Mesenchymal stem cell (in vitro differentiated cells and primary cell): Measurements from ENCODE around the gene NACC1.

Source experiments
- DNase-seq: peaks from one replicate; pipeline ENCODE4 v3.0.0-alpha.2; 2013
- H2AFZ ChIP-seq: one replicate; pipeline ENCODE4 v1.6.1; 2013; ENCODE audit warnings: low read depth, mild to moderate bottlenecking, control low read depth, inconsistent platforms, low read length, moderate library complexity
- H2AK5ac ChIP-seq: 2 replicates; pipeline ENCODE4 v1.6.1; 2013; ENCODE audit warnings: low read length, moderate library complexity, mild to moderate bottlenecking, inconsistent platforms; ENCODE audit not compliant: severe bottlenecking
- H2BK120ac ChIP-seq: one replicate; pipeline ENCODE4 v1.6.1; 2013; ENCODE audit warnings: low read depth, mild to moderate bottlenecking, inconsistent platforms, low read length, moderate library complexity
- H2BK12ac ChIP-seq, 2 experiments: one replicate each; pipeline ENCODE4 v1.6.1; 2013; ENCODE audit warnings: inconsistent platforms in 2 of 2, low read length in 2 of 2, mild to moderate bottlenecking in 2 of 2, moderate library complexity in 2 of 2, control low read depth in 1 of 2
- H2BK15ac ChIP-seq: one replicate; pipeline ENCODE4 v1.6.1; 2013; ENCODE audit warnings: mild to moderate bottlenecking, low read depth, inconsistent platforms; ENCODE audit not compliant: poor library complexity, severe bottlenecking
- H2BK5ac ChIP-seq: 2 replicates; pipeline ENCODE4 v1.6.1; 2013; ENCODE audit warnings: low read depth, mild to moderate bottlenecking, low read length, control low read depth, inconsistent platforms; ENCODE audit not compliant: poor library complexity, severe bottlenecking
- H3K14ac ChIP-seq, 2 experiments: one replicate each; pipeline ENCODE4 v1.6.1; 2013; ENCODE audit warnings: inconsistent platforms in 2 of 2, low read length in 2 of 2, control low read depth in 1 of 2, mild to moderate bottlenecking in 1 of 2, moderate library complexity in 1 of 2
- H3K18ac ChIP-seq, 2 experiments: one replicate each; pipeline ENCODE4 v1.6.1; 2013; ENCODE audit warnings: inconsistent platforms in 2 of 2, low read length in 2 of 2, control low read depth in 1 of 2, low read depth in 1 of 2, mild to moderate bottlenecking in 1 of 2
- H3K23ac ChIP-seq, 2 experiments: one replicate each; pipeline ENCODE4 v1.6.1; 2013; ENCODE audit warnings: inconsistent platforms in 2 of 2, low read length in 2 of 2, mild to moderate bottlenecking in 2 of 2, moderate library complexity in 2 of 2, control low read depth in 1 of 2
- H3K27ac ChIP-seq: 2 replicates; pipeline ENCODE4 v1.5.1; 2013; ENCODE audit warnings: mild to moderate bottlenecking, moderate library complexity, low read length, control low read depth, inconsistent platforms; ENCODE audit not compliant: poor library complexity, severe bottlenecking
- H3K27me3 ChIP-seq, 2 experiments: 2 replicates each; pipeline versions ENCODE4 v1.6.1 to v1.7.0; 2013; ENCODE audit warnings: low read length in 2 of 2, mild to moderate bottlenecking in 2 of 2, moderate library complexity in 2 of 2, control low read depth in 1 of 2, inconsistent platforms in 1 of 2; ENCODE audit not compliant: control insufficient read depth in 1 of 2, insufficient read depth in 1 of 2
- H3K36me3 ChIP-seq, 2 experiments: 2 replicates each; pipeline versions ENCODE4 v1.6.1 to v1.7.0; 2013; ENCODE audit warnings: low read length in 2 of 2, control low read depth in 1 of 2, inconsistent platforms in 1 of 2, low read depth in 1 of 2, mild to moderate bottlenecking in 1 of 2; ENCODE audit not compliant: insufficient read depth in 2 of 2, control insufficient read depth in 1 of 2
- H3K4ac ChIP-seq, 2 experiments: one replicate each; pipeline ENCODE4 v1.6.1; 2013; ENCODE audit warnings: inconsistent platforms in 2 of 2, low read length in 2 of 2, mild to moderate bottlenecking in 2 of 2, moderate library complexity in 2 of 2, control low read depth in 1 of 2, low read depth in 1 of 2
- H3K4me1 ChIP-seq: 2 replicates; pipeline ENCODE4 v1.6.1; 2013; ENCODE audit warnings: low read depth, low read length, control low read depth; ENCODE audit not compliant: control insufficient read depth, insufficient read depth
- H3K4me2 ChIP-seq: 2 replicates; pipeline ENCODE4 v1.6.1; 2013; ENCODE audit warnings: low read length, mild to moderate bottlenecking, inconsistent platforms; ENCODE audit not compliant: poor library complexity, severe bottlenecking
- H3K4me3 ChIP-seq, 2 experiments: 2 replicates each; pipeline versions ENCODE4 v1.5.1 to v1.7.0; 2013; ENCODE audit warnings: low read length in 2 of 2, mild to moderate bottlenecking in 2 of 2, control low read depth in 1 of 2, low read depth in 1 of 2; ENCODE audit not compliant: insufficient read depth in 1 of 2
- H3K79me1 ChIP-seq: replicated peaks from 2 replicates; pipeline ENCODE4 v1.6.1; 2013; ENCODE audit warnings: mild to moderate bottlenecking, control low read depth, low read length, inconsistent platforms; ENCODE audit not compliant: poor library complexity, severe bottlenecking
- H3K9ac ChIP-seq: 2 replicates; pipeline ENCODE4 v1.7.0; 2013; ENCODE audit warnings: mild to moderate bottlenecking, low read length, moderate library complexity
- H3K9me3 ChIP-seq: 2 replicates; pipeline ENCODE4 v1.7.0; 2013; ENCODE audit warnings: mild to moderate bottlenecking, low read length; ENCODE audit not compliant: control insufficient read depth
- H4K8ac ChIP-seq: one replicate; pipeline ENCODE4 v1.6.1; 2013; ENCODE audit warnings: inconsistent platforms, mild to moderate bottlenecking, low read length, moderate library complexity
- H4K91ac ChIP-seq: one replicate; pipeline ENCODE4 v1.6.1; 2013; ENCODE audit warnings: mild to moderate bottlenecking, low read length, inconsistent platforms
- WGBS: methylation state at CpG from one replicate; pipeline ENCODE4 v1.1.7; 2013; ENCODE audit warnings: mixed read lengths; 5-methylcytosine and 5-hydroxymethylcytosine counted together

The NACC1 gene

GRCh38 chr19:13137290-13137794, 19.3 kb downstream of the NACC1 start:
- Histone ChIP-seq H3K27me3 (no peaks in the 10 kb centered on the region), H2AK5ac (no peak overlapping the region), H2BK15ac (no peak overlapping the region), H3K27ac (no peak overlapping the region), H3K4ac (no peak overlapping the region), H3K4me1 (peaks cover 7% of the 10 kb centered on the region), H2BK5ac (no peak overlapping the region), H3K9ac (no peak overlapping the region), H3K4me3 (no peak overlapping the region), H3K79me1 (peaks cover 40% of the 10 kb centered on the region), H2BK120ac (no peak overlapping the region), H4K91ac (no peak overlapping the region), H3K18ac (no peak overlapping the region), H3K9me3 (no peaks in the 10 kb centered on the region), H3K14ac (no peak overlapping the region), H2AFZ (no peak overlapping the region), H3K36me3 (peaks cover 49 to 73% of the 10 kb centered on the region in 2 experiments), H3K23ac (no peak overlapping the region), H2BK12ac (no peak overlapping the region), H4K8ac (no peak overlapping the region), H3K4me2 (no peak overlapping the region)
- no peak for DNase-seq
- 97% methylated on average over 28 of the region's 28 CpGs for WGBS

- Histone ChIP-seq H3K4me2 (no peak overlapping the region), H3K36me3 (peaks cover 49 to 70% of the 10 kb centered on the region in 2 experiments), H3K14ac (no peak overlapping the region), H2BK5ac (no peak overlapping the region), H3K9ac (no peak overlapping the region), H2BK15ac (no peak overlapping the region), H3K23ac (no peak overlapping the region), H3K4ac (no peak overlapping the region), H2AK5ac (no peak overlapping the region), H3K9me3 (no peaks in the 10 kb centered on the region), H2BK120ac (no peak overlapping the region), H4K91ac (peak overlapping the region; percentile 19), H4K8ac (no peak overlapping the region), H3K4me1 (peaks cover 5% of the 10 kb centered on the region), H3K27ac (no peak overlapping the region), H2BK12ac (no peak overlapping the region), H2AFZ (no peak overlapping the region), H3K27me3 (no peaks in the 10 kb centered on the region), H3K79me1 (peaks cover 40% of the 10 kb centered on the region), H3K18ac (no peak overlapping the region), H3K4me3 (no peak overlapping the region)
- WGBS, result 96% methylated on average over 40 of the region's 40 CpGs
- no peak for DNase-seq
Observed at GRCh38 chr19:13138171-13138915, 20.3 kb downstream of the NACC1 start.

- H3K9me3 ChIP-seq, result no peaks in the 10 kb centered on the region
Observed at GRCh38 chr19:13138916-13139198, 20.8 kb downstream of the NACC1 start.

GRCh38 chr19:13139633-13140311, 21.7 kb downstream of the NACC1 start:
- peaks cover 5% of the 10 kb centered on the region for H3K4me1 ChIP-seq
- 87% methylated on average over 7 of the region's 11 CpGs for WGBS
- no peak overlapping the region for H2BK5ac ChIP-seq
- H2AFZ ChIP-seq, result no peak overlapping the region
- H3K9me3 ChIP-seq, result no peaks in the 10 kb centered on the region
- no peak overlapping the region for H4K8ac ChIP-seq
- no peak overlapping the region for H3K27ac ChIP-seq
- no peak overlapping the region for H3K23ac ChIP-seq
- no peak overlapping the region for H2AK5ac ChIP-seq
- H3K9ac ChIP-seq, result no peak overlapping the region
- H2BK12ac ChIP-seq, result no peak overlapping the region
- no peaks in the 10 kb centered on the region for H3K27me3 ChIP-seq
- no peak overlapping the region for H4K91ac ChIP-seq
- H3K4me2 ChIP-seq, result no peak overlapping the region
- DNase-seq, result no peak
- H2BK120ac ChIP-seq, result no peak overlapping the region
- no peak overlapping the region for H3K4ac ChIP-seq
- H2BK15ac ChIP-seq, result no peak overlapping the region
- no peak overlapping the region for H3K18ac ChIP-seq
- no peak overlapping the region for H3K4me3 ChIP-seq
- H3K36me3 ChIP-seq, result peaks cover 57 to 74% of the 10 kb centered on the region in 2 experiments
- peaks cover 45% of the 10 kb centered on the region for H3K79me1 ChIP-seq
- H3K14ac ChIP-seq, result no peak overlapping the region

More at GRCh38 chr19:13138916-13139198, 20.8 kb downstream of the NACC1 start:
- H2BK12ac ChIP-seq, result no peak overlapping the region
- H3K27me3 ChIP-seq, result no peaks in the 10 kb centered on the region
- H3K36me3 ChIP-seq, result peaks cover 51 to 72% of the 10 kb centered on the region in 2 experiments
- H3K9ac ChIP-seq, result no peak overlapping the region
- no peak for DNase-seq
- H2AK5ac ChIP-seq, result no peak overlapping the region
- no peak overlapping the region for H3K18ac ChIP-seq
- H3K23ac ChIP-seq, result no peak overlapping the region
- peak overlapping the region; percentile 12 for H4K91ac ChIP-seq
- H2AFZ ChIP-seq, result no peak overlapping the region
- no peak overlapping the region for H3K4me3 ChIP-seq
- no peak overlapping the region for H2BK5ac ChIP-seq
- H3K4ac ChIP-seq, result no peak overlapping the region
- H2BK120ac ChIP-seq, result no peak overlapping the region
- no peak overlapping the region for H4K8ac ChIP-seq
- H3K4me1 ChIP-seq, result peaks cover 5% of the 10 kb centered on the region
- 95% methylated on average over 8 of the region's 10 CpGs for WGBS
- H3K79me1 ChIP-seq, result peaks cover 41% of the 10 kb centered on the region
- H3K27ac ChIP-seq, result no peak overlapping the region
- H3K4me2 ChIP-seq, result no peak overlapping the region
- no peak overlapping the region for H2BK15ac ChIP-seq
- H3K14ac ChIP-seq, result no peak overlapping the region
